Dermis blood vessel endothelial cell (primary cell): ENCODE data around the gene STRN. TPM values are rescaled to one million over a fixed set of nuclear protein-coding genes. Genes with fewer than 3 reads are reported as not detected.
"Not testable (repeated sequence)": the region's sequence is repeated elsewhere in the genome, so short reads cannot be mapped to it uniquely, and the experiment has no call there.

Experiments used
- DNase-seq: peaks from one replicate; pipeline ENCODE4 v3.0.0; 2010
- total RNA-seq: library from RNA; depleted of rRNA; stranded (reverse); fragments of >200 nt; gene quantifications from 2 replicates; pipeline ENCODE4 v1.2.3, GENCODE V29; 2014

The STRN gene
- total RNA-seq, 1 donor from 2014 or later: 24.7 TPM

- DNase-seq: no peak
Observed at GRCh38 chr2:36906277-36906676, 60.1 kb downstream of the STRN start.

GRCh38 chr2:36904636-36905035 lies 61.7 kb downstream of the STRN start:
- DNase-seq: no peak

GRCh38 chr2:36902385-36903120 lies 63.8 kb downstream of the STRN start:
- no peak for DNase-seq

GRCh38 chr2:36892805-36893204 lies 73.5 kb downstream of the STRN start:
- DNase-seq: no peak

GRCh38 chr2:36889795-36890194 lies 76.5 kb downstream of the STRN start:
- DNase-seq: peak; percentile 94

GRCh38 chr2:36887095-36887494 lies 79.2 kb downstream of the STRN start:
- not testable (repeated sequence) for DNase-seq

GRCh38 chr2:36886664-36887063 lies 79.7 kb downstream of the STRN start:
- peak; percentile 48 for DNase-seq

GRCh38 chr2:36885605-36886004 lies 80.7 kb downstream of the STRN start:
- no peak for DNase-seq

- DNase-seq: no peak
Observed at GRCh38 chr2:36882532-36882931, 83.8 kb downstream of the STRN start.

GRCh38 chr2:36881816-36882215 lies 84.5 kb downstream of the STRN start:
- no peak for DNase-seq

GRCh38 chr2:36878429-36878828 lies 87.9 kb downstream of the STRN start:
- no peak for DNase-seq

GRCh38 chr2:36871068-36871707 lies 95.1 kb downstream of the STRN start:
- no peak for DNase-seq

- no peak for DNase-seq
Observed at GRCh38 chr2:36869606-36870005, 96.7 kb downstream of the STRN start.

- DNase-seq: no peak
Observed at GRCh38 chr2:36861896-36862295, 104.4 kb downstream of the STRN start.

- DNase-seq: no peak
Observed at GRCh38 chr2:36859366-36859792, 107.0 kb downstream of the STRN start.

GRCh38 chr2:36858551-36859365 lies 107.6 kb downstream of the STRN start:
- DNase-seq: no peak

- DNase-seq: no peak
Observed at GRCh38 chr2:36857713-36858112, 108.6 kb downstream of the STRN start.

GRCh38 chr2:36855429-36855828 lies 110.9 kb downstream of the STRN start:
- no peak for DNase-seq

- DNase-seq: no peak
Observed at GRCh38 chr2:36854241-36854640, 112.1 kb downstream of the STRN start.

- no peak for DNase-seq
Observed at GRCh38 chr2:36849265-36849664, 117.1 kb downstream of the STRN start.

GRCh38 chr2:36843838-36844237 lies 122.5 kb downstream of the STRN start:
- no peak for DNase-seq

GRCh38 chr2:36839976-36840617 lies 126.2 kb downstream of the STRN start:
- DNase-seq: no peak
